Measurements from ENCODE around the gene CRIP1.

The CRIP1 gene

GRCh38 chr14:105495101-105495989, 8.7 kb downstream of the CRIP1 start:
- FAIRE-seq = no peak

- FAIRE-seq = no peak
These were observed 9.5 kb downstream of the CRIP1 start for GRCh38 chr14:105495990-105496830.

- no peak for FAIRE-seq
These were observed 10.3 kb downstream of the CRIP1 start for GRCh38 chr14:105496831-105497591.

GRCh38 chr14:105497671-105498429, 11.2 kb downstream of the CRIP1 start:
- no peak for FAIRE-seq

- FAIRE-seq = no peak
These were observed 12.0 kb downstream of the CRIP1 start for GRCh38 chr14:105498430-105499255.

- no peak for FAIRE-seq
These were observed 12.8 kb downstream of the CRIP1 start for GRCh38 chr14:105499256-105500035.

GRCh38 chr14:105500036-105500725, 13.5 kb downstream of the CRIP1 start:
- no peak for FAIRE-seq

- FAIRE-seq = no peak
These were observed 14.0 kb downstream of the CRIP1 start for GRCh38 chr14:105500726-105501101.

- FAIRE-seq = no peak
These were observed 15.0 kb downstream of the CRIP1 start for GRCh38 chr14:105501504-105502291.

GRCh38 chr14:105502446-105503295, 16.0 kb downstream of the CRIP1 start:
- FAIRE-seq = no peak

GRCh38 chr14:105503296-105503640, 16.6 kb downstream of the CRIP1 start:
- no peak for FAIRE-seq

GRCh38 chr14:105503935-105504692, 17.4 kb downstream of the CRIP1 start:
- FAIRE-seq = no peak

GRCh38 chr14:105505101-105505500, 18.4 kb downstream of the CRIP1 start:
- FAIRE-seq = no peak

- FAIRE-seq = no peak
These were observed 20.6 kb downstream of the CRIP1 start for GRCh38 chr14:105507247-105507646.

- no peak for FAIRE-seq
These were observed 21.4 kb downstream of the CRIP1 start for GRCh38 chr14:105508069-105508468.

- no peak for FAIRE-seq
These were observed 21.9 kb downstream of the CRIP1 start for GRCh38 chr14:105508601-105509000.

- FAIRE-seq = no peak
These were observed 30.4 kb downstream of the CRIP1 start for GRCh38 chr14:105517096-105517495.
